HepG2 (cell line): ENCODE results near the gene LYST. TPM values are rescaled to one million over a fixed set of nuclear protein-coding genes. Genes with fewer than 3 reads are reported as not detected.

ENCODE experiments used
- ATF2 ChIP-seq: sonication (generic); formaldehyde crosslinking; IDR thresholded peaks from 2 replicates; pipeline ENCODE4 v1.4.0; 2020; ENCODE audit warnings: missing genetic modification reagents
- GRHL1 ChIP-seq: sonication (generic); formaldehyde crosslinking; conservative IDR thresholded peaks from 2 replicates; pipeline ENCODE4 v1.8.0; 2022; ENCODE audit warnings: missing genetic modification reagents
- MAZ ChIP-seq, 2 experiments: sonication (generic) in 1 of 2; formaldehyde crosslinking in 1 of 2; IDR thresholded peaks; 2 replicates each; pipeline versions ENCODE4 v1.5.0 to v1.6.1; 2012 to 2020; ENCODE audit warnings: low read depth in 2 of 2, mild to moderate bottlenecking in 2 of 2, borderline replicate concordance in 1 of 2, improper control_type of control experiment in 1 of 2, low read length in 1 of 2, missing genetic modification reagents in 1 of 2, moderate library complexity in 1 of 2
- PITX1 ChIP-seq: sonication (generic); formaldehyde crosslinking; IDR thresholded peaks from 2 replicates; pipeline ENCODE4 v1.5.1; 2020; ENCODE audit warnings: mild to moderate bottlenecking, missing genetic modification reagents
- RBM39 ChIP-seq: fragments of 200-400 bp; formaldehyde crosslinking; IDR thresholded peaks from one replicate; pipeline ENCODE4 v1.6.1; 2018; ENCODE audit warnings: antibody characterized with exemption, mild to moderate bottlenecking, low read depth, low read length; ENCODE audit not compliant: poor library complexity, severe bottlenecking
- RERE ChIP-seq: IDR thresholded peaks from 2 replicates; pipeline ENCODE4 v1.6.1; 2016; ENCODE audit warnings: low read depth, missing genetic modification reagents, missing compliant biosample characterization
- TFDP1 ChIP-seq: IDR thresholded peaks from 2 replicates; pipeline ENCODE4 v1.6.1; 2016; ENCODE audit warnings: missing compliant biosample characterization, missing genetic modification reagents, borderline replicate concordance
- ZFP1 ChIP-seq: IDR thresholded peaks from 2 replicates; pipeline ENCODE4 v1.6.1; 2016
- ZNF503 ChIP-seq: sonication (generic); formaldehyde crosslinking; IDR thresholded peaks from 2 replicates; pipeline ENCODE4 v1.4.0; 2020; ENCODE audit warnings: missing genetic modification reagents
- ZNF850 ChIP-seq: sonication (generic); formaldehyde crosslinking; conservative IDR thresholded peaks from 2 replicates; pipeline ENCODE4 v1.9.0; 2021; ENCODE audit warnings: mild to moderate bottlenecking, missing genetic modification reagents
- ZSCAN22 ChIP-seq: sonication (generic); formaldehyde crosslinking; IDR thresholded peaks from 2 replicates; pipeline ENCODE4 v1.4.0; 2020; ENCODE audit warnings: mild to moderate bottlenecking, missing genetic modification reagents
- polyA plus RNA-seq, 8 experiments: library from polyadenylated mRNA; depleted of rRNA in 3 of 8; stranded (reverse) in 7 of 8; unstranded in 1 of 8; fragments of >200 nt; fragmentation: Illumina TruSeq in 4 of 8; extraction: Trizol in 4 of 8; gene quantifications; 2 replicates each; pipeline versions ENCODE4 v1.2.1 to v1.2.3, GENCODE V29; 2011 to 2016; ENCODE audit warnings: low read depth in 4 of 8, missing spikeins in 1 of 8, mixed read lengths in 1 of 8; ENCODE audit not compliant: insufficient read depth in 1 of 8
- total RNA-seq, 5 experiments: library from RNA; depleted of rRNA; stranded (reverse); fragments of >200 nt; fragmentation: Illumina TruSeq; extraction: Trizol; gene quantifications; 2 replicates each; pipeline ENCODE4 v1.2.3, GENCODE V29; 2016; ENCODE audit warnings: low read depth in 1 of 5

LYST gene
- total and polyA plus RNA-seq, 2 of the 13 experiments (the other 11 are each of a cell fraction or from before 2014, with no cell fraction given): 0.91 to 2.5 TPM

- TF ChIP-seq RERE (CRISPR knock-in tag) (peak; percentile 66; the same call in 1 of the 2 replicates), MAZ (IDR thresholded peaks at IDR 0.05; ENCODE audit: borderline replicate concordance, low read depth, low read length) (peak; percentile 69), MAZ (CRISPR knock-in tag; IDR thresholded peaks at IDR 0.05; ENCODE audit: low read depth) (peak; percentile 68; the same call in 1 of the 2 replicates), ZSCAN22 (no peak), ATF2 (CRISPR knock-in tag) (peak; percentile 73), TFDP1 (CRISPR knock-in tag) (peak; percentile 89), PITX1 (CRISPR knock-in tag) (peak; percentile 89), RBM39 (no peak), ZFP1 (peak; percentile 77; the same call in 1 of the 2 replicates), ZNF850 (CRISPR knock-in tag) (no peak), GRHL1 (CRISPR knock-in tag) (no peak), ZNF503 (CRISPR knock-in tag) (peak; percentile 59; the same call in 1 of the 2 replicates)
These were observed 216.2 kb downstream of the LYST start (continued) for GRCh38 chr1:235650341-235651169.
